ENCODE results near the gene OPN1SW. TPM values are rescaled to one million over a fixed set of nuclear protein-coding genes. Genes with fewer than 3 reads are reported as not detected.

OPN1SW gene
- total RNA-seq, 4 donors from 2014 or later, result not detected

- peaks cover 0 to 94% (median 15%) of the 10 kb centered on the region in 3 donors for H3K36me3 ChIP-seq
- intact Hi-C loops (cut with DNase I), result no loop called here
- peaks cover 0 to 21% (median 9%) of the 10 kb centered on the region in 3 donors for H3K4me1 ChIP-seq
- H3K9me3 ChIP-seq, result no peaks in the 10 kb centered on the region
- H3K27ac ChIP-seq, result no peak overlapping the region
- H3K4me3 ChIP-seq, result no peak overlapping the region
- no peaks in the 10 kb centered on the region for H3K27me3 ChIP-seq
- no peak for DNase-seq
- TF ChIP-seq, protein P1, sequence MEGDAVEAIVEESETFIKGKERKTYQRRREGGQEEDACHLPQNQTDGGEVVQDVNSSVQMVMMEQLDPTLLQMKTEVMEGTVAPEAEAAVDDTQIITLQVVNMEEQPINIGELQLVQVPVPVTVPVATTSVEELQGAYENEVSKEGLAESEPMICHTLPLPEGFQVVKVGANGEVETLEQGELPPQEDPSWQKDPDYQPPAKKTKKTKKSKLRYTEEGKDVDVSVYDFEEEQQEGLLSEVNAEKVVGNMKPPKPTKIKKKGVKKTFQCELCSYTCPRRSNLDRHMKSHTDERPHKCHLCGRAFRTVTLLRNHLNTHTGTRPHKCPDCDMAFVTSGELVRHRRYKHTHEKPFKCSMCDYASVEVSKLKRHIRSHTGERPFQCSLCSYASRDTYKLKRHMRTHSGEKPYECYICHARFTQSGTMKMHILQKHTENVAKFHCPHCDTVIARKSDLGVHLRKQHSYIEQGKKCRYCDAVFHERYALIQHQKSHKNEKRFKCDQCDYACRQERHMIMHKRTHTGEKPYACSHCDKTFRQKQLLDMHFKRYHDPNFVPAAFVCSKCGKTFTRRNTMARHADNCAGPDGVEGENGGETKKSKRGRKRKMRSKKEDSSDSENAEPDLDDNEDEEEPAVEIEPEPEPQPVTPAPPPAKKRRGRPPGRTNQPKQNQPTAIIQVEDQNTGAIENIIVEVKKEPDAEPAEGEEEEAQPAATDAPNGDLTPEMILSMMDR (IDR thresholded peaks at IDR 0.05), result no peak
Observed at GRCh38 chr7:128759242-128759641, 16.4 kb downstream of the OPN1SW start.

DNA sequence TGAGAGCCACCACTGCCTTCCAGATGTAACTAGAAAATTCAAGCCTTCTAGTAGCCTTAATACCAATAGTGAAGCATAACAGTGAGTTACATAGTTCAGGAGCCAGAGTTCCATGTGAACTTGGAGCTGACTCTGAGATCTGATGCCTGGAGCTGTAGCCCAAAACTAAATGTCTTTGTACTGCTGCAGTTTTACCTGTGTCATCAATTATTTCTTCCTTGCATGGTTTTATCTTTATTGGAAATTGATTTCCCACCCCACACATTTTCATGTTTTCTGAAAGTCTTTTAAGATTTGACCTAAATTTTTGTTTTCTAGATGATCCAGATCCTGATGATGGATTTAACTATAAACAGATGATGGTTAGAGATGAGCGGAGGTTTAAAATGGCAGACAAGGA is 17.0 kb downstream of the OPN1SW start:
- Histone ChIP-seq H3K27me3 (no peaks in the 10 kb centered on the region), H3K4me1 (peaks cover 0 to 21% (median 9%) of the 10 kb centered on the region in 3 donors), H3K27ac (peak overlapping the region in 1 of 4 donors; percentile 31), H3K4me3 (no peak overlapping the region), H3K9me3 (no peaks in the 10 kb centered on the region), H3K36me3 (peaks cover 0 to 94% (median 19%) of the 10 kb centered on the region in 3 donors)
- TF ChIP-seq, protein P1 (IDR thresholded peaks at IDR 0.05), result no peak
- TF ChIP-seq POLR2A (IDR thresholded peaks at IDR 0.05), result no peak
- 91 to 100% methylated on average over 1 of the region's 1 CpG for WGBS, 2 donors
- intact Hi-C loops (cut with DNase I), result no loop called here
- no peak for DNase-seq

GRCh38 chr7:128757203-128757602 is 18.4 kb downstream of the OPN1SW start:
- DNase-seq, result no peak
- intact Hi-C loops (cut with DNase I), result no loop called here
- TF ChIP-seq POLR2A (IDR thresholded peaks at IDR 0.05), result no peak
- TF ChIP-seq, protein P1 (IDR thresholded peaks at IDR 0.05), result no peak
- Histone ChIP-seq H3K27ac (peak overlapping the region in 2 of 4 donors; percentile 75 to 76), H3K4me1 (peaks cover 0 to 21% (median 9%) of the 10 kb centered on the region in 3 donors), H3K36me3 (peaks cover 0 to 94% (median 19%) of the 10 kb centered on the region in 3 donors), H3K9me3 (no peaks in the 10 kb centered on the region), H3K27me3 (no peaks in the 10 kb centered on the region), H3K4me3 (no peak overlapping the region)
- 57 to 75% methylated on average over 2 of the region's 2 CpGs for WGBS, 2 donors

GRCh38 chr7:128755819-128756476 is 19.6 kb downstream of the OPN1SW start:
- peak overlapping the region in 3 of 4 donors; percentile 73 to 76 (median 75) for H3K27ac ChIP-seq
- no peaks in the 10 kb centered on the region for H3K27me3 ChIP-seq
- H3K4me1 ChIP-seq, result peaks cover 0 to 21% (median 9%) of the 10 kb centered on the region in 3 donors
- no peak for DNase-seq
- 54 to 89% methylated on average over 5 of the region's 5 CpGs for WGBS, 2 donors
- TF ChIP-seq, protein P1 (IDR thresholded peaks at IDR 0.05), result no peak
- TF ChIP-seq POLR2A (IDR thresholded peaks at IDR 0.05), result no peak
- no peak overlapping the region for H3K4me3 ChIP-seq
- H3K36me3 ChIP-seq, result peaks cover 0 to 94% (median 19%) of the 10 kb centered on the region in 3 donors
- H3K9me3 ChIP-seq, result no peaks in the 10 kb centered on the region
- intact Hi-C loops (cut with DNase I), result no loop called here

GRCh38 chr7:128755075-128755818 is 20.3 kb downstream of the OPN1SW start:
- DNase-seq, result no peak
- Histone ChIP-seq H3K4me1 (peaks cover 0 to 21% (median 9%) of the 10 kb centered on the region in 3 donors), H3K36me3 (peaks cover 0 to 94% (median 23%) of the 10 kb centered on the region in 3 donors), H3K9me3 (no peaks in the 10 kb centered on the region), H3K27ac (peak overlapping the region in 3 of 4 donors; percentile 73 to 76 (median 75)), H3K27me3 (no peaks in the 10 kb centered on the region), H3K4me3 (no peak overlapping the region)
- no peak for TF ChIP-seq POLR2A (IDR thresholded peaks at IDR 0.05)
- TF ChIP-seq, protein P1 (IDR thresholded peaks at IDR 0.05), result no peak
- intact Hi-C loops (cut with DNase I), result no loop called here
- WGBS, 2 donors, result 70 to 78% methylated on average over 2 of the region's 2 CpGs

Measured in esophagus squamous epithelium (tissue), 5 donors.